RWPE1 (cell line): ENCODE measurements around the gene GLCE.
"Not testable (repeated sequence)": the region's sequence is repeated elsewhere in the genome, so short reads cannot be mapped to it uniquely, and the experiment has no call there.

Source experiments
- CTCF ChIA-PET: fragments of 350-600 bp; sonication (Branson Sonifier 250); formaldehyde crosslinking; extraction: SDS; loops from one replicate; lab custom pipeline; 2021; lab: Yijun Ruan, JAX
- POLR2A ChIA-PET: fragments of 400-600 bp; formaldehyde crosslinking; extraction: SDS; loops from one replicate; lab custom pipeline; 2020; ENCODE audit warnings: antibody characterized with exemption; ENCODE audit not compliant: low non-redundant PET; lab: Yijun Ruan, JAX
- DNase-seq: peaks from one replicate; pipeline ENCODE4 v3.0.0; 2012; ENCODE audit warnings: low spot score
- H3K27ac ChIP-seq: fragments of 450-650 bp; 2 replicates; pipeline ENCODE4 v1.5.1; 2017
- TF ChIP-seq, protein P1 (sequence below): fragments of 450-650 bp; conservative IDR thresholded peaks from 2 replicates; pipeline ENCODE4 v1.5.1; 2017; ENCODE audit warnings: low read depth, mild to moderate bottlenecking

GLCE gene

GRCh38 chr15:69148465-69148864 is 12.0 kb upstream of the GLCE start:
- no peak overlapping the region for H3K27ac ChIP-seq
- TF ChIP-seq, protein P1, sequence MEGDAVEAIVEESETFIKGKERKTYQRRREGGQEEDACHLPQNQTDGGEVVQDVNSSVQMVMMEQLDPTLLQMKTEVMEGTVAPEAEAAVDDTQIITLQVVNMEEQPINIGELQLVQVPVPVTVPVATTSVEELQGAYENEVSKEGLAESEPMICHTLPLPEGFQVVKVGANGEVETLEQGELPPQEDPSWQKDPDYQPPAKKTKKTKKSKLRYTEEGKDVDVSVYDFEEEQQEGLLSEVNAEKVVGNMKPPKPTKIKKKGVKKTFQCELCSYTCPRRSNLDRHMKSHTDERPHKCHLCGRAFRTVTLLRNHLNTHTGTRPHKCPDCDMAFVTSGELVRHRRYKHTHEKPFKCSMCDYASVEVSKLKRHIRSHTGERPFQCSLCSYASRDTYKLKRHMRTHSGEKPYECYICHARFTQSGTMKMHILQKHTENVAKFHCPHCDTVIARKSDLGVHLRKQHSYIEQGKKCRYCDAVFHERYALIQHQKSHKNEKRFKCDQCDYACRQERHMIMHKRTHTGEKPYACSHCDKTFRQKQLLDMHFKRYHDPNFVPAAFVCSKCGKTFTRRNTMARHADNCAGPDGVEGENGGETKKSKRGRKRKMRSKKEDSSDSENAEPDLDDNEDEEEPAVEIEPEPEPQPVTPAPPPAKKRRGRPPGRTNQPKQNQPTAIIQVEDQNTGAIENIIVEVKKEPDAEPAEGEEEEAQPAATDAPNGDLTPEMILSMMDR = no peak
- ChIA-PET CTCF (no interaction called here), POLR2A (no interaction called here)
- no peak for DNase-seq

- POLR2A ChIA-PET = no interaction called here
- CTCF ChIA-PET = no interaction called here
- TF ChIP-seq, protein P1 = no peak
- no peak for DNase-seq
- no peak overlapping the region for H3K27ac ChIP-seq
Observed at GRCh38 chr15:69149163-69149562, 11.3 kb upstream of the GLCE start.

DNA sequence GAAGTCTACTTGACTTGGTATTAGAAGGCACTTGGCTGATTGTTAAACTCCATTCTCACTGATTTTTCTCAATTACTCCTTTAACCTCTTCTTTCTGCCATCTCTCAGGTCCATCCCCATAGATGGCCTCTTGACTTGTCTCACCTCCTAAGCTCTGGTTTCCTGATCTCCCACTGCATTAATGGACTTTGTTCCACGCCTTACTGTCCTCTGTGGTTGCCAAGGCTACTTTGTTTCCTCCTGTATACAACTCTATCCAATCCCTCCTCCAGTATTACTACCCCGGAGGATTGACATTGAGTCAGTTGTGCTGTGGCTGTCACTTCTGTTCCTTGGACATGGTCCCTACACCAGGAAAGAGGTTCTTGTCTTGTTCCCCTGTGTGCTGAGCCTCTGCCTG is 10.6 kb upstream of the GLCE start:
- no peak overlapping the region for H3K27ac ChIP-seq
- TF ChIP-seq, protein P1 = no peak
- DNase-seq = no peak
- ChIA-PET POLR2A (no interaction called here), CTCF (interaction anchor here (0.6 kb wide), 1 partner anchor 313 kb away, joined by 3 read pairs; no protein-coding TSS in a partner anchor)

DNA sequence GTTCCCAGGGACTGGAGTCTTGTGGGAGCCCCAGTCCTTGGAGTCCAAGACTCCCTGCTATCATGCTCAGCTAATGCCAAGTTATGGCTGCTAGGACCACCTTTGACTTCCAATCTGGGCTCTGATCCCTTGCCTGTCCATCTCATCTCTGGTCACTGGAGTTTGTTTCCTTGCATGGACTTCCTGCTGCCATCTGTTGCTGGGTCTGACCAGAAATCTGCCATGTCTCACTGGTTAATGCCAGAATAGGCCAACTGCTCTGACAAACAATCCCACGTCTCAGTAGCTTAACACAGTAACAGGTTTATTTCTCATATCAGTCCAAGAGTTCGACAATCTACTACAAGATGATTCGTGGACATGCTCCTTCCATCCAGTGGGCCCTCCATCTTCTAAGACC is 10.1 kb upstream of the GLCE start:
- CTCF ChIA-PET = interaction anchor here (0.6 kb wide), 2 partner anchors 312 to 1435 kb away, joined by 3 read pairs; no protein-coding TSS in a partner anchor
- POLR2A ChIA-PET = no interaction called here
- DNase-seq = no peak
- TF ChIP-seq, protein P1 = no peak
- H3K27ac ChIP-seq = no peak overlapping the region

- H3K27ac ChIP-seq = no peak overlapping the region
- CTCF ChIA-PET = interaction anchor here (0.6 kb wide), 1 partner anchor 1435 kb away, joined by 3 read pairs; no protein-coding TSS in a partner anchor
- TF ChIP-seq, protein P1 = no peak
- no peak for DNase-seq
- POLR2A ChIA-PET = no interaction called here
Observed at GRCh38 chr15:69150841-69151240, 9.6 kb upstream of the GLCE start.

- DNase-seq = no peak
- TF ChIP-seq, protein P1 = no peak
- CTCF ChIA-PET = no interaction called here
- no peak overlapping the region for H3K27ac ChIP-seq
- POLR2A ChIA-PET = no interaction called here
Observed at GRCh38 chr15:69153046-69153445, 7.4 kb upstream of the GLCE start.

DNA sequence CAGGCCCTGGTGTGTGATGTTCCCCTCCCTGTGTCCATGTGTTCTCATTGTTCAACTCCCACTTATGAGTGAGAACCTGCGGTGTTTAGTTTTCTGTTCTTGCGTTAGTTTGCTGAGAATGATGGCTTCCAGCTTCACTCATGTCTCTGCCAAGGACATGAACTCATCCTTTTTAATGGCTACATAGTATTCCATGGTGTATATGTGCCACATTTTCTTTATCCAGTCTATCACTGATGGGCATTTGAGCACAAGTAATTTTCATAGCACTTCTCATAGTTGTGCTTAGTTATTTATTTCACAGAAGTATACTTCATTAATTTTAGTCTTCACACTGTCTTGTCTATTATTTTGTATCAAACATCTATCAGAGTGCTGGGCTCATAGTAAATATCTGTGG is 6.8 kb upstream of the GLCE start:
- POLR2A ChIA-PET, H3K27ac ChIP-seq, DNase-seq: not testable (repeated sequence)
- CTCF ChIA-PET = interaction anchor here (1.2 kb wide), 1 partner anchor 256 kb away, joined by 3 read pairs; no protein-coding TSS in a partner anchor
